Inflammatory macrophage (primary cell): ENCODE measurements around the gene GLA.
A peak's percentile ranks its signal among the peaks of the same experiment; 100 is the strongest.

Experiments used
- DNase-seq, 2 donors: peaks; one replicate each; pipeline ENCODE4 v3.0.0-alpha.2; 2020 to 2022
- total RNA-seq, 18 experiments: gene quantifications; one replicate each; lab custom pipeline; 2026; ENCODE audit warnings: mixed read lengths in 6 of 18, inconsistent platforms in 2 of 18; lab: John Stamatoyannopoulos, UW

Gene GLA
- total RNA-seq = 124 to 324 (median 227) reads per million in 18 experiments

DNA sequence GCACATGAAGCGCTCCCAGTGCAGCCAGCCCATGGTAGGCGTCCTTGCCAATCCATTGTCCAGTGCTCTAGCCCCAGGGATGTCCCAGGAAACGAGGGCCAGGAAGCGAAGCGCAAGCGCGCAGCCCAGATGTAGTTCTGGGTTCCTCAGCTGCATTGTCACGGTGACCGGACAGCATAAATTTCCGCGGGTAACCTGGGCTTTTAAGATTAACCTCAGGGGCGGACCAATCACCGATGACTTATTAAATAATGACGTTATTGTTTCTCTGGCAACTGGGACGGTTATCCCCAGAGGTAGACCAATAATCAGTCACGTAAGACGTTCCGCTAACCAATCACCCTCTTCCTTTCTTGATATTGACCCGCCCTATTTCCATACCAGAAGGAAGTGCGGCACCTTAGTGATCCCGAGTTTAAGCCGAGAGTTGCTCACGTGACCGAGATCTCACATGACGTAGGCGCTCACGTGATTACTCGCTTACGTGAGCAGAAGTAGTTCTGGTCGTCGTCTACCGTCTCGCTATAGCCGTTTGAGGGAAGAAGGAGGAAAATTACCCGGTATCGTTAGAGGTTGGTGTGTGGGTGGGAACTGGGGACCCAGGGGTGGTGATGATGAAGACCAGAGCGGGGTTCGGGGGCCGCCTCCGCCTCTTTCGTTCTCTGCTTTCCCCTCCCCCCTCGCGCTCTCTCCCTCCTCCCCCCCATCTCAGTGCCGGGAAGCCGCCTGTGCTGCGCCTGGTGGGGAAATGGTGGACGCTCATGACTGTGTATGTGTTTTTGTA lies at the start of gene GLA, which contains the start of gene HNRNPH2:
Gene GLA (minus strand): TSS at position 178 of the 784 bp plus-strand sequence. CDS start 22 bp downstream, at position 156.
Gene HNRNPH2 (plus strand): TSS at position 475 of the 784 bp plus-strand sequence. CDS start 3,767 bp downstream, outside the sequence.
- DNase-seq = peak; percentile 95 to 98

- DNase-seq = peak in 1 of 2 donors; percentile 64
Measured at GRCh38 chrX:101452056-101452455, 44.3 kb upstream of the GLA start.

GRCh38 chrX:101450961-101451360 lies 43.2 kb upstream of the GLA start:
- DNase-seq = peak; percentile 57 to 65

DNA sequence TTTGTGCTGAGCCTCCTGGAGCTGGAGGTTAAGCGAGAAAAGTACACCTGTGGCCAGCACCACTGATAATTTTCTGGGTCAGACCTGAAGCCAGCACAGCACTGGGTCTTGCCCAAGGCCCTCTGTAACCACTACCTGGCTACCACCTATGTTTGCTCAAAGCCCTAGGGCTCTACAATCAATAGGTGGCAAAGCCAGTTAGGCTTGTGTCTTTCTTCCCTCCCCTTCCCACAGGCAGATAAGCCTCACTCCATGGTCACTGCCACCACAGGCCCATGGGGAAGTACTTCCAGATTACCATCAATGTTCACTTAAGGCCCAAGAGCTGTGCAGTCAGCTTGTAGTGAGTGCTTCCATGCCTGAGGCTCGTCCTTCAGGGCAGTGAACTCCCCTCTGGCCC lies 42.4 kb upstream of the GLA start:
- DNase-seq = no peak

GRCh38 chrX:101449279-101449678 lies 41.6 kb upstream of the GLA start:
- no peak for DNase-seq

DNA sequence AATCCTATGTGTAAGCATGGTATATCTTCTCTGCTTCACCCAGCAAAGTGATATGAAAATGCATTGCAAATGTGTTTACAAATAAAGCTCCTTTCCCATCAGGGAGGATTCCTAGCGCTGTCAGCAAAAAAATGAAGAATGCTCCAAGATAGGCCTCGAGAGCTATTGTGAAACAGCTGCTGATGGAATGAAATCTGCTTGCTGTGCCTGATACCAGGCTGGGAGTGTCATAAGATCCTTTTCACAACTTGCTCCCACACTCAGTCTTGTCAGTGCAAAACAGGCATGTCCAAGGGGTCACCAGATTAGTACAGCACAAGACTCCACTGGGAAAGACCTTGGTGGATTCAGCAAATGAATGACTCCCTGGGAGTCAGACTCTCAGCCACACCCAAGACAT lies 34.4 kb upstream of the GLA start:
- peak; percentile 52 to 69 for DNase-seq

- no peak for DNase-seq
Measured at GRCh38 chrX:101430457-101431078, 22.8 kb upstream of the GLA start.

- DNase-seq = no peak
Measured at GRCh38 chrX:101429934-101430333, 22.2 kb upstream of the GLA start.

- no peak for DNase-seq
Measured at GRCh38 chrX:101427954-101428353, 20.2 kb upstream of the GLA start.

GRCh38 chrX:101419489-101419888 lies 11.8 kb upstream of the GLA start:
- DNase-seq = no peak

- DNase-seq = peak; percentile 48 to 61
Measured at GRCh38 chrX:101417981-101418841, 10.5 kb upstream of the GLA start.

GRCh38 chrX:101417190-101417589 lies 9.5 kb upstream of the GLA start:
- DNase-seq = no peak

DNA sequence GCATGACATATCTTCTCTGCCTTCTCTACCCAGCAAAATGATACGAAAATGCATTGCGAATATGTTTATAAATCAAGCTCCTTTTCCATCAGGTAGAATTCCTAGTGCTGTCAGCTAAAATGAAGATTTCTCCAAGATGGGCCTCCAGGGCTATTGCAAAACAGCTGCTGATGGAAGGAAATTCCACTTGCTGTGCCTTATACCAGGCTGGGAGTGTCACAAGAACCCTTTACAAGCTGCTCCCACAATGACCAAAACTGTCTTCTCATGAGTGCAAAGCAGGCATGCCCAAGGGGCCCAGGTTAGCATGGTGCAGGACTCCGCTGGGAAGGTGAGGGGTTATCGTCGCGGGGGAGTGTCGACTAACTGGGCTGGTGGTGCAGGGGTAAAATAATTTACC lies 9.0 kb upstream of the GLA start:
- DNase-seq = no peak

- DNase-seq = peak; percentile 63 to 72
Measured at GRCh38 chrX:101415180-101416145, 7.7 kb upstream of the GLA start.

- DNase-seq = peak; percentile 17 to 29
Measured at GRCh38 chrX:101411984-101412383, 4.3 kb upstream of the GLA start.

GRCh38 chrX:101410461-101410860 lies 2.7 kb upstream of the GLA start:
- DNase-seq = no peak

DNA sequence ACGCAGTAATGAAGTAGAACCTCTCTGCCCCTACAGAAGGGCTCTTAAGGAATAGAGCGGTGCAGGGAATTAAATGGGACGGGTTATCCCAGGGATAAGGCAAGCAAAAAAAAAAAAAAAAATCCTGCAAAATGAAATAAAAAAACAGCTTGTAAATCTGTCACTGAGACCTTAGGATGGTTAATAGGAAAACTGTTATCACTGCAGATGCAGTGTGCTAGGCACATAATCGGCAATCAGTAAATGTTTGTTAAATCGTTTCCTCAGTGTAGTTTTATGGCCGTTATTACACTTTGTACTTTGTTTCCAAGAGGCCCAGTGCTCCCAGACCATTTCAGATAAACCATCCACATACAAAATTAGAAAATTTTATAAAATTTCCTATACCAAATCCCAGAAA lies 1.3 kb upstream of the GLA start:
- DNase-seq = no peak

DNA sequence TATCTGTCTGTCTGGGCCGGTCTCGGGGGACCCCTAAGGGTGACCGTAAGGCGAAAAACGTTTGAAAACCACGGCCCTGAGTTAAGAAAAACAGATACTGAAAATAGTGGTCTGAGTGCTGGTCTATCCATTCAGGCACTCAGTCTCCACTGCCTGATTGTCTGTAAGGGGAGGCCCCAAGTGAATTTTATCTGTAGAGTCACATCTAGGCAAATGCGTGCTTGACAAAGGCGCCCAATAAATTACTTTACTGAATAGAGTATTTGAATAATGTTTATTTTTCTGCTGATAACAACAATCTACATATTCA lies 762 bp upstream of the GLA start:
- DNase-seq = peak in 1 of 2 donors; percentile 18

GRCh38 chrX:101407167-101407747 lies 468 bp downstream of the GLA start:
- DNase-seq = peak; percentile 54 to 57

DNA sequence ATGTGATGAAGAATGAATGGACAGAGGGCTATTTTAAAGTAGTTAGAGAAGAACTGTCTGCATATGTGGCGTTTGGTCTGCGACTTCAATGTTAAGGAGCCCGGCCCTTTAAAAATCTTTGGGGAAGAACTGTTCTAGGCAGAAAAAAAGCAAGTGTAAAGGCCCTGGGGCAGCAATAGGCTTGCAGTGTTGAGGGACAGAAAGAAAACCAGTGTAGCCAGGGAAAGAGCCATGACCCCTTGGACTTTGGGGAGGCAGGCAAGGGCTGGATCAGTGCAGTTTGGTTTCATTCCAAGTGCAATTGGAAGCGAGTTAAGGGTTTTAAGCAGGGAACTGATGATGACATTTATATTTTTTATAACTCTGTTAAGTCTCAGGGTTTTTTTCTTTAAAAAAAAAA lies 7.9 kb downstream of the GLA start:
- no peak for DNase-seq

DNA sequence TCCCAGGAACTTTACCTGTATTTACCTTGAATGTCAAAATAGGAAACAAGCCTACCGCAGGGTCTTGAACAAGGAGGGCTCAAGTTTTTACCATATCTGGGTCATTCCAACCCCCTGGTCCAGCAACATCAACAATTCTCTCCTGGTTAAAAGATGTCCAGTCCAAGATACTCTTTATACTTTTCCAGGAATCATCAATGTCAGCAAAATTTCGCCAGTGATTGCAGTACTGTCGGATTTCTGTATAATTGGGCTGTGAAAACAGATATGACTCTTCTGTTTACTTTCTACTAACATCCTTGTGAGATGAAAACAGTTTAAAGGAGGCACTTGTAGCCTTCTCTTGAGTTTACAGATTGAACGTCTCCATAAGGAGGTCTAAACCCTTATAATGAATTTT lies 9.0 kb downstream of the GLA start:
- no peak for DNase-seq

- no peak for DNase-seq
Measured at GRCh38 chrX:101397779-101398178, 9.9 kb downstream of the GLA start.
